Ishikawa (cell line): Measurements from ENCODE around the gene FAM222B.

Experiments used
- CEBPB ChIP-seq: IDR thresholded peaks from 2 replicates; pipeline ENCODE4 v1.6.1; 2012
- CREB1 ChIP-seq: IDR thresholded peaks from 2 replicates; pipeline ENCODE4 v1.6.1; 2012; ENCODE audit warnings: low read depth
- EGR1 ChIP-seq: IDR thresholded peaks from 2 replicates; pipeline ENCODE4 v1.6.1; 2012
- EP300 ChIP-seq: IDR thresholded peaks from 2 replicates; pipeline ENCODE4 v1.6.1; 2012; ENCODE audit warnings: borderline replicate concordance
- FOXM1 ChIP-seq: IDR thresholded peaks from 2 replicates; pipeline ENCODE4 v1.6.1; 2012; ENCODE audit warnings: low read depth, borderline replicate concordance
- NFIC ChIP-seq: IDR thresholded peaks from 2 replicates; pipeline ENCODE4 v1.6.1; 2012
- RAD21 ChIP-seq: IDR thresholded peaks from 2 replicates; pipeline ENCODE4 v1.6.1; 2012; ENCODE audit warnings: low read depth
- TAF1 ChIP-seq: IDR thresholded peaks from 2 replicates; pipeline ENCODE4 v1.6.1; 2012; ENCODE audit warnings: low read depth, mild to moderate bottlenecking
- TCF12 ChIP-seq: IDR thresholded peaks from 2 replicates; pipeline ENCODE4 v1.6.1; 2012; ENCODE audit warnings: low read depth
- TEAD4 ChIP-seq: IDR thresholded peaks from 2 replicates; pipeline ENCODE4 v1.6.1; 2012
- YY1 ChIP-seq: IDR thresholded peaks from 2 replicates; pipeline ENCODE4 v1.6.1; 2012; ENCODE audit warnings: low read depth
- ZBTB7A ChIP-seq: IDR thresholded peaks from 2 replicates; pipeline ENCODE4 v1.6.1; 2012; ENCODE audit warnings: low read depth
- TF ChIP-seq, protein P1 (sequence below): IDR thresholded peaks from 2 replicates; pipeline ENCODE4 v1.6.1; 2012; ENCODE audit warnings: low read depth, mild to moderate bottlenecking
- TF ChIP-seq, protein P2 (sequence below): IDR thresholded peaks from 2 replicates; pipeline ENCODE4 v1.6.1; 2012
- TF ChIP-seq, protein P3 (sequence below): IDR thresholded peaks from 2 replicates; pipeline ENCODE4 v1.6.1; 2012

The FAM222B gene

DNA sequence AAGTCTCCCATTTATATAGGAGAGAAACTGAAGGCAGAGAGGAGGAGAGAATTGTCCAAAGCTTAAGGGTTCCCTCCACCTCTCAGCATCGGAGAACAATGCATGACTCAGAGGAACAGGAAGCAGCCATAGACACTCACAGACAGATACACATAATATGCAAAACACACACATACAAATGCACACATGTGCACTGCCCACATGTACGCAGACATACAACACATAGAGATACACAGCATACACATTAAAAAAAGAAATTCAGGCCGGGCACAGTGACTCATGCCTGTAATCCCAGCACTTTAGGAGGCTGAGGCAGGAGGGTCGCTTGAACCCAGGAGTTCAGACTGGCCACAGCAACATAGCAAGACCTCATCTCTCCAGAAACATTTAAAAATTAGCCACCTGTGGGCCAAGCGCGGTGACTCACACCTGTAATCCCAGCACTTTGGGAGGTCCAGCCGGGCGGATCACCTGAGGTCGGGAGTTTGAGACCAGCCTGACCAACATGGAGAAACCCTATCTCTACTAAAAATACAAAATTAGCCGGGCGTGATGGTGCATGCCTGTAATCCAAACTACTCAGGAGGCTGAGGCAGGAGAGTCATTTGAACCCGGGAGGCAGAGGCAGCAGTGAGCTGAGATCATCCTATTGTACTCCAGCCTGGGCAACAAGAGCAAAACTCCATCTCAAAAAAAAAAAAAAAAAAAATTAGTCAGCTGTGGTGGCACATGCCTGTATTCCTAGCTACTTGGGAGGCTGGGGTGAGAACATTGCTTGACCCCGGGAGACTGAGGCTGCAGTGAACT, 23.6 kb upstream of the FAM222B start:
- TF ChIP-seq ZBTB7A (no peak), EP300 (no peak), EGR1 (no peak)
- TF ChIP-seq, protein P1, sequence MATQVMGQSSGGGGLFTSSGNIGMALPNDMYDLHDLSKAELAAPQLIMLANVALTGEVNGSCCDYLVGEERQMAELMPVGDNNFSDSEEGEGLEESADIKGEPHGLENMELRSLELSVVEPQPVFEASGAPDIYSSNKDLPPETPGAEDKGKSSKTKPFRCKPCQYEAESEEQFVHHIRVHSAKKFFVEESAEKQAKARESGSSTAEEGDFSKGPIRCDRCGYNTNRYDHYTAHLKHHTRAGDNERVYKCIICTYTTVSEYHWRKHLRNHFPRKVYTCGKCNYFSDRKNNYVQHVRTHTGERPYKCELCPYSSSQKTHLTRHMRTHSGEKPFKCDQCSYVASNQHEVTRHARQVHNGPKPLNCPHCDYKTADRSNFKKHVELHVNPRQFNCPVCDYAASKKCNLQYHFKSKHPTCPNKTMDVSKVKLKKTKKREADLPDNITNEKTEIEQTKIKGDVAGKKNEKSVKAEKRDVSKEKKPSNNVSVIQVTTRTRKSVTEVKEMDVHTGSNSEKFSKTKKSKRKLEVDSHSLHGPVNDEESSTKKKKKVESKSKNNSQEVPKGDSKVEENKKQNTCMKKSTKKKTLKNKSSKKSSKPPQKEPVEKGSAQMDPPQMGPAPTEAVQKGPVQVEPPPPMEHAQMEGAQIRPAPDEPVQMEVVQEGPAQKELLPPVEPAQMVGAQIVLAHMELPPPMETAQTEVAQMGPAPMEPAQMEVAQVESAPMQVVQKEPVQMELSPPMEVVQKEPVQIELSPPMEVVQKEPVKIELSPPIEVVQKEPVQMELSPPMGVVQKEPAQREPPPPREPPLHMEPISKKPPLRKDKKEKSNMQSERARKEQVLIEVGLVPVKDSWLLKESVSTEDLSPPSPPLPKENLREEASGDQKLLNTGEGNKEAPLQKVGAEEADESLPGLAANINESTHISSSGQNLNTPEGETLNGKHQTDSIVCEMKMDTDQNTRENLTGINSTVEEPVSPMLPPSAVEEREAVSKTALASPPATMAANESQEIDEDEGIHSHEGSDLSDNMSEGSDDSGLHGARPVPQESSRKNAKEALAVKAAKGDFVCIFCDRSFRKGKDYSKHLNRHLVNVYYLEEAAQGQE: no peak

DNA sequence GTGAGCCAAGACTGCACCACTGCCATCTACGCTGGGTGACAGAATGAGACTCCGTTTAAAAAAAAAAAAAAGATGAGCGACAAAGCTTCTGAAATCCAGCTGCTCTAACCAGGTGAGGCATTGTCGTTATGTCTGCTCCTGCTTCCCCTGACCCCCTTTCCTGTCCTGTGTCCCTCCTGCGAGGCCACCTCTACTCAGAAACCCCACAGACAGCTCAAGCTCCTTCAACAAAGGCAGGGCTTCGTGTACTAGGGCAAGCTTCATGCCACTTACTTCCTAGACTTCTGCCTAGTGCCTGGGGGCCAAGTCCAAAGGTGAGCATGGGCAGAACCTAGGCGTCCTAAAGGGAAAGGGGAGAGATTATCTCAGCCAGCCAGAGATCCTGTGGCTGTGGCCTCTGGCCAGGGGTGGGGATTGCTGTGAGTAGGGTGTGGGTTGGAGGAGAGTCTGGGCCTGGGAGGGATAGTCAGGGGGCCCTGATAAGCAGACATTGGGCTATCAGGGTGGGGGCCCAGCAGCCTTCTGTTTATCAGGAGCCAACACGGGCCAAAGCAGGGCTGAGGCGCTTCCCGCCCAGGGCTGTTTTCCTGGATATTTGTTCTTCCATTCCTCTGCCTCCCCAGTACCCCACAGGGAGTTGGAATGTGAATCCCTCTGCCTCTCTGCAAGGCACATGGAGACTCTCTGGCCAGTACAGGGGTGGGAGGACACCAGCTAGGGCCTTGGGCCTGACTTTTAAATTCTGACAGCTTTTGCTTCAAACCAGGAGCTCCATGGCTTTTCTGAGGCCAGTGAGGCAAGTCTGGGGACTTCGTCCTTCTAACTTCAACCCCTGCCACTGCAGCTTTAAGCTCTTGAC, 22.6 kb upstream of the FAM222B start:
- TF ChIP-seq RAD21 (no peak), EGR1 (no peak), TEAD4 (no peak), NFIC (no peak), YY1 (no peak), CEBPB (no peak), FOXM1 (no peak), CREB1 (no peak), TCF12 (no peak), ZBTB7A (no peak), TAF1 (no peak), EP300 (no peak)
- TF ChIP-seq, protein P2, sequence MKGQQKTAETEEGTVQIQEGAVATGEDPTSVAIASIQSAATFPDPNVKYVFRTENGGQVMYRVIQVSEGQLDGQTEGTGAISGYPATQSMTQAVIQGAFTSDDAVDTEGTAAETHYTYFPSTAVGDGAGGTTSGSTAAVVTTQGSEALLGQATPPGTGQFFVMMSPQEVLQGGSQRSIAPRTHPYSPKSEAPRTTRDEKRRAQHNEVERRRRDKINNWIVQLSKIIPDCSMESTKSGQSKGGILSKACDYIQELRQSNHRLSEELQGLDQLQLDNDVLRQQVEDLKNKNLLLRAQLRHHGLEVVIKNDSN: no peak
- TF ChIP-seq, protein P1: no peak
- TF ChIP-seq, protein P3, sequence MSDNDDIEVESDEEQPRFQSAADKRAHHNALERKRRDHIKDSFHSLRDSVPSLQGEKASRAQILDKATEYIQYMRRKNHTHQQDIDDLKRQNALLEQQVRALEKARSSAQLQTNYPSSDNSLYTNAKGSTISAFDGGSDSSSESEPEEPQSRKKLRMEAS: no peak

DNA sequence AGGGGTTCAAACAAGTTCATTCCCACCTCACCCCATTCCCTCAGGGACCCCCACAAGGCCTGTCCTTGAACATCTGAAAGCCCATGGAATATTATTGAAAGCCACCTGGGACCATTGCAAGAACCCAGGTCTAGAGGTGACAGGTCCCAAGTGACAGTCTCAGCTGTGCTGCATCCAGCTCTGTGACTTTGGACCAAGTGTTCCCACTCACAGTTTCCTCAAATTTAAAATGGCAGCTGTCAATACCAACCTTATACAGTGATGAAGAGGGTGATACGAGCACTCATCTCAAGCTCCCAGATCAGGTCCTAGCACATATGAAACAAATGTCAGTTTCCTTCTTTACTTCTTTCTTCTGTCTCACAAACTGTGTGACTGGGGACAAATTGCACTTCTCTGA, 21.4 kb upstream of the FAM222B start:
- TF ChIP-seq EP300 (no peak), TEAD4 (no peak), EGR1 (no peak), NFIC (no peak), ZBTB7A (no peak), FOXM1 (no peak), CEBPB (no peak)
- TF ChIP-seq, protein P1: no peak
- TF ChIP-seq, protein P3: no peak

DNA sequence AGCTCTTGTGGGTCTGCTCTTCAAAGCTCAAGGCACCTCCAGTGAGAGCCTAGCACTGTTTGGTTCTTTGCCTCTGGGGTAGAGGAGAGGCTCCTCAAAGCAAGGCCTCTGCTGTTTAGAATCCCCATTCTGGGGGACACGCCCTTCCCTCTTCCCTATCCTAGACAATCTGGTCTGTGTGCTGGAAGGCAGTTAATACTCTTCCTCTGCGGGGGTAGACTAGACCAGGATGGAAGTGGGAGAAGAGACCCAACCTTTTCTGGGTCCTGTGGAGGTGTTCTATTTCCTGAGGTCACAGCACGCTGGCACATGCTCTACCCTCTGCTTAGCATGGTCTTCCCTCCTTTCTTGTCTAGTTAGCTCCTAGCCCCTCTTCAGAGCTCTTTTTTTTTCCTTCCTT, 20.0 kb upstream of the FAM222B start:
- no peak for TF ChIP-seq CEBPB
- TF ChIP-seq YY1: no peak
- no peak for TF ChIP-seq TCF12
- TF ChIP-seq, protein P3: no peak
- TF ChIP-seq TAF1: no peak
- TF ChIP-seq, protein P1: no peak
- TF ChIP-seq TEAD4: no peak
- TF ChIP-seq EP300: no peak
- TF ChIP-seq FOXM1: no peak
